ENCODE results near the gene CDV3. TPM values are rescaled to one million over a fixed set of nuclear protein-coding genes. Genes with fewer than 3 reads are reported as not detected.

CDV3 gene
- polyA plus RNA-seq, 1 donor from 2014 or later: 89.3 TPM

DNA sequence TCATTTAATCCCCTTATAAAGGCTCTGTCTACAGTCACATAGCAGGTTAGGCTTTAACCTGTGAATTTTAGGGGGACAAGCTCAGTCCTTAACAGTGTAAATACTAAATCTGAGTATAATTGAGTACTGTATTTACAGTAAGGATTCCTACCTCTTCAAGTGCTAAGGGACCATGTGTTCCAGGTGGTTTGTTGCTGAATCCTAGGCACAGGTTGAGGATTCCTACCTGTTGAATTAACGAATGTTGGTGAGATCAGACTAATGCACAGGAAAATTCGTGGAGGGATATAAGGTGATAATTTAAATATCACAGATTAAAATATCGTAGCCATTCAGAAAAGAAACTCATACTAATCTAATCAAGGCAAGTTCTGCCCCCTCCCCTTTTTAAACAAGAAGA, 24.9 kb downstream of the CDV3 start:
- Histone ChIP-seq H3K27ac (ENCODE audit: low read length) (no peak overlapping the region), H3F3A (ENCODE audit: insufficient read depth, low read length, poor library complexity, severe bottlenecking) (no peaks in the 10 kb centered on the region)
- TF ChIP-seq POLR2AphosphoS5 (IDR thresholded peaks at IDR 0.05) (no peak), TAF1 (IDR thresholded peaks at IDR 0.05; ENCODE audit: low read depth) (no peak), RAD21 (conservative IDR thresholded peaks at IDR 0.05) (no peak), SMC3 (conservative IDR thresholded peaks at IDR 0.05; ENCODE audit: poor library complexity) (no peak), EZH2 (IDR thresholded peaks at IDR 0.05; ENCODE audit: borderline replicate concordance, insufficient read depth, low read length, poor library complexity, severe bottlenecking) (no peak), EP300 (conservative IDR thresholded peaks at IDR 0.05; ENCODE audit: poor library complexity, severe bottlenecking) (no peak), MXI1 (conservative IDR thresholded peaks at IDR 0.05; ENCODE audit: poor library complexity, severe bottlenecking) (no peak)
- TF ChIP-seq, protein P1, sequence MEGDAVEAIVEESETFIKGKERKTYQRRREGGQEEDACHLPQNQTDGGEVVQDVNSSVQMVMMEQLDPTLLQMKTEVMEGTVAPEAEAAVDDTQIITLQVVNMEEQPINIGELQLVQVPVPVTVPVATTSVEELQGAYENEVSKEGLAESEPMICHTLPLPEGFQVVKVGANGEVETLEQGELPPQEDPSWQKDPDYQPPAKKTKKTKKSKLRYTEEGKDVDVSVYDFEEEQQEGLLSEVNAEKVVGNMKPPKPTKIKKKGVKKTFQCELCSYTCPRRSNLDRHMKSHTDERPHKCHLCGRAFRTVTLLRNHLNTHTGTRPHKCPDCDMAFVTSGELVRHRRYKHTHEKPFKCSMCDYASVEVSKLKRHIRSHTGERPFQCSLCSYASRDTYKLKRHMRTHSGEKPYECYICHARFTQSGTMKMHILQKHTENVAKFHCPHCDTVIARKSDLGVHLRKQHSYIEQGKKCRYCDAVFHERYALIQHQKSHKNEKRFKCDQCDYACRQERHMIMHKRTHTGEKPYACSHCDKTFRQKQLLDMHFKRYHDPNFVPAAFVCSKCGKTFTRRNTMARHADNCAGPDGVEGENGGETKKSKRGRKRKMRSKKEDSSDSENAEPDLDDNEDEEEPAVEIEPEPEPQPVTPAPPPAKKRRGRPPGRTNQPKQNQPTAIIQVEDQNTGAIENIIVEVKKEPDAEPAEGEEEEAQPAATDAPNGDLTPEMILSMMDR (IDR thresholded peaks at IDR 0.05; ENCODE audit: poor library complexity, severe bottlenecking): no peak
- TF ChIP-seq, protein P2, sequence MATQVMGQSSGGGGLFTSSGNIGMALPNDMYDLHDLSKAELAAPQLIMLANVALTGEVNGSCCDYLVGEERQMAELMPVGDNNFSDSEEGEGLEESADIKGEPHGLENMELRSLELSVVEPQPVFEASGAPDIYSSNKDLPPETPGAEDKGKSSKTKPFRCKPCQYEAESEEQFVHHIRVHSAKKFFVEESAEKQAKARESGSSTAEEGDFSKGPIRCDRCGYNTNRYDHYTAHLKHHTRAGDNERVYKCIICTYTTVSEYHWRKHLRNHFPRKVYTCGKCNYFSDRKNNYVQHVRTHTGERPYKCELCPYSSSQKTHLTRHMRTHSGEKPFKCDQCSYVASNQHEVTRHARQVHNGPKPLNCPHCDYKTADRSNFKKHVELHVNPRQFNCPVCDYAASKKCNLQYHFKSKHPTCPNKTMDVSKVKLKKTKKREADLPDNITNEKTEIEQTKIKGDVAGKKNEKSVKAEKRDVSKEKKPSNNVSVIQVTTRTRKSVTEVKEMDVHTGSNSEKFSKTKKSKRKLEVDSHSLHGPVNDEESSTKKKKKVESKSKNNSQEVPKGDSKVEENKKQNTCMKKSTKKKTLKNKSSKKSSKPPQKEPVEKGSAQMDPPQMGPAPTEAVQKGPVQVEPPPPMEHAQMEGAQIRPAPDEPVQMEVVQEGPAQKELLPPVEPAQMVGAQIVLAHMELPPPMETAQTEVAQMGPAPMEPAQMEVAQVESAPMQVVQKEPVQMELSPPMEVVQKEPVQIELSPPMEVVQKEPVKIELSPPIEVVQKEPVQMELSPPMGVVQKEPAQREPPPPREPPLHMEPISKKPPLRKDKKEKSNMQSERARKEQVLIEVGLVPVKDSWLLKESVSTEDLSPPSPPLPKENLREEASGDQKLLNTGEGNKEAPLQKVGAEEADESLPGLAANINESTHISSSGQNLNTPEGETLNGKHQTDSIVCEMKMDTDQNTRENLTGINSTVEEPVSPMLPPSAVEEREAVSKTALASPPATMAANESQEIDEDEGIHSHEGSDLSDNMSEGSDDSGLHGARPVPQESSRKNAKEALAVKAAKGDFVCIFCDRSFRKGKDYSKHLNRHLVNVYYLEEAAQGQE (IDR thresholded peaks at IDR 0.05; ENCODE audit: borderline replicate concordance): no peak

DNA sequence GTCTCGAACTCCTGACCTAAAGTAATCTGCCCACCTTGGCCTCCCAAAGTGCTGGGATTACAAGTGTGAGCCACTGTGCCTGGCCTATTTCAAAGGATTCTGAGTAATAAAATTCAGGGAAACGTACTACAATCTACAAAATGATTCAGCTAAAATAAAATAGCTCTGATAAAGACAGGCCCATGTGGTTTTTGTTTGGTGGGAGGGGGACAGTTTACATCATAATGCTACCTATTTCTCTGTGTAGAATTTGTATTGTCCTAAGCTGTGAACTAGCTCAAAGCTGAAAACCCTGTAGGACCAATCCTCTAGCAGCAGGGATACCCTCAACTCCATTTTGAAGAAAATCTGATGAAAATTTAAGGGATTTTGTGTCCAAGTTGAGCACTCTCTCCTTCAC, 25.8 kb downstream of the CDV3 start:
- H3K27me3 ChIP-seq (ENCODE audit: insufficient read depth, low read depth, low read length): no peaks in the 10 kb centered on the region
- no peak overlapping the region for H3K4me2 ChIP-seq (ENCODE audit: low read length)
- H3K9me3 ChIP-seq (ENCODE audit: low read length): no peaks in the 10 kb centered on the region
- H3F3A ChIP-seq (ENCODE audit: insufficient read depth, low read length, poor library complexity, severe bottlenecking): no peaks in the 10 kb centered on the region
- no peak for TF ChIP-seq RAD21 (conservative IDR thresholded peaks at IDR 0.05)
- TF ChIP-seq TAF1 (IDR thresholded peaks at IDR 0.05; ENCODE audit: low read depth): no peak
- no peak for TF ChIP-seq POLR2AphosphoS5 (IDR thresholded peaks at IDR 0.05)
- TF ChIP-seq MXI1 (conservative IDR thresholded peaks at IDR 0.05; ENCODE audit: poor library complexity, severe bottlenecking): no peak
- TF ChIP-seq, protein P2 (IDR thresholded peaks at IDR 0.05; ENCODE audit: borderline replicate concordance): no peak
- no peak for TF ChIP-seq EZH2 (IDR thresholded peaks at IDR 0.05; ENCODE audit: borderline replicate concordance, insufficient read depth, low read length, poor library complexity, severe bottlenecking)
- TF ChIP-seq, protein P1 (IDR thresholded peaks at IDR 0.05; ENCODE audit: poor library complexity, severe bottlenecking): no peak
- no peak for TF ChIP-seq SMC3 (conservative IDR thresholded peaks at IDR 0.05; ENCODE audit: poor library complexity)
- no peak overlapping the region for H2AFZ ChIP-seq (ENCODE audit: low read depth, low read length)
- no peak overlapping the region for H3K9ac ChIP-seq (ENCODE audit: low read length)
- H3K79me2 ChIP-seq (replicated peaks; ENCODE audit: insufficient read depth, low read length): no peaks in the 10 kb centered on the region
- H3K36me3 ChIP-seq (ENCODE audit: insufficient read depth, low read length): no peaks in the 10 kb centered on the region
- no peaks in the 10 kb centered on the region for H4K20me1 ChIP-seq (ENCODE audit: insufficient read depth)
- no peaks in the 10 kb centered on the region for H3K9me2 ChIP-seq (ENCODE audit: insufficient read depth, low read length)
- H3K4me3 ChIP-seq (ENCODE audit: low read length): no peak overlapping the region
- H3K27ac ChIP-seq (ENCODE audit: low read length): no peak overlapping the region

More for the DNA sequence above, 24.9 kb downstream of the CDV3 start:
- Histone ChIP-seq H3K79me2 (replicated peaks; ENCODE audit: insufficient read depth, low read length) (no peaks in the 10 kb centered on the region), H2AFZ (ENCODE audit: low read depth, low read length) (no peak overlapping the region), H3K27me3 (ENCODE audit: insufficient read depth, low read depth, low read length) (no peaks in the 10 kb centered on the region), H4K20me1 (ENCODE audit: insufficient read depth) (no peaks in the 10 kb centered on the region), H3K9me3 (ENCODE audit: low read length) (no peaks in the 10 kb centered on the region), H3K4me2 (ENCODE audit: low read length) (no peak overlapping the region), H3K36me3 (ENCODE audit: insufficient read depth, low read length) (no peaks in the 10 kb centered on the region), H3K9me2 (ENCODE audit: insufficient read depth, low read length) (no peaks in the 10 kb centered on the region), H3K4me3 (ENCODE audit: low read length) (no peak overlapping the region), H3K9ac (ENCODE audit: low read length) (no peak overlapping the region)
